Breast epithelium (tissue), 4 donors: Measurements from ENCODE around the gene NKX6-2. TPM values are rescaled to one million over a fixed set of nuclear protein-coding genes. Genes with fewer than 3 reads are reported as not detected.
"Not testable (repeated sequence)": the region's sequence is repeated elsewhere in the genome, so short reads cannot be mapped to it uniquely, and the experiment has no call there.

ENCODE experiments used
- DNase-seq, 2 donors: peaks; one replicate each; pipeline ENCODE4 v3.0.0-alpha.2; 2019; ENCODE audit warnings: low spot score in 2 of 2
- H3K27ac ChIP-seq, 2 donors: fragments of 200-600 bp; sonication (generic) in 1 of 2; one replicate each; pipeline ENCODE4 v1.5.1; 2016 to 2019; ENCODE audit warnings: mild to moderate bottlenecking in 1 of 2
- H3K27me3 ChIP-seq, 2 donors: fragments of 200-600 bp; sonication (generic) in 1 of 2; one replicate each; pipeline versions ENCODE4 v1.5.1 to v1.6.0; 2017 to 2019; ENCODE audit warnings: control low read depth in 1 of 2, mild to moderate bottlenecking in 1 of 2
- H3K36me3 ChIP-seq: fragments of 200-600 bp; one replicate; pipeline ENCODE4 v1.5.1; 2019
- H3K4me1 ChIP-seq, 2 donors: fragments of 200-600 bp; sonication (generic); one replicate each; pipeline ENCODE4 v1.5.1; 2016 to 2019; ENCODE audit warnings: control low read depth in 1 of 2
- H3K4me3 ChIP-seq, 3 donors: fragments of 200-600 bp; sonication (generic); 1 replicate in 2 of 3; 2 replicates in 1 of 3; pipeline ENCODE4 v1.5.1; 2016 to 2019; ENCODE audit warnings: mild to moderate bottlenecking in 3 of 3, moderate library complexity in 2 of 3
- H3K9me3 ChIP-seq, 2 donors: fragments of 200-600 bp; sonication (generic) in 1 of 2; one replicate each; pipeline ENCODE4 v1.5.1; 2016 to 2019; ENCODE audit warnings: control low read depth in 1 of 2
- CTCF ChIP-seq, 3 donors: fragments of 450-650 bp; IDR thresholded peaks; one replicate each; pipeline ENCODE4 v1.5.1; 2016 to 2017; ENCODE audit warnings: antibody characterized with exemption in 3 of 3, mild to moderate bottlenecking in 3 of 3, moderate library complexity in 3 of 3
- POLR2A ChIP-seq: fragments of 450-650 bp; IDR thresholded peaks from one replicate; pipeline ENCODE4 v1.6.1; 2016; ENCODE audit warnings: antibody characterized with exemption, mild to moderate bottlenecking, moderate library complexity
- POLR2AphosphoS5 ChIP-seq, 3 donors: sonication (generic); formaldehyde crosslinking; IDR thresholded peaks; one replicate each; pipeline ENCODE4 v1.6.1; 2017; ENCODE audit warnings: antibody characterized with exemption in 3 of 3
- intact Hi-C: fragments of 100-400 bp; cut with DNase I; formaldehyde crosslinking; loops from one replicate; pipeline ENCODE4 v1.15.1; 2023; ENCODE audit warnings: low total_unique reads
- total RNA-seq, 3 donors: library from RNA; depleted of rRNA; stranded (reverse); fragments of >200 nt; gene quantifications; one replicate each; pipeline ENCODE4 v1.1.0, GENCODE V29; 2016

The NKX6-2 gene
- total RNA-seq, 3 donors from 2014 or later: not detected

- no peak for TF ChIP-seq POLR2A
- no peak for TF ChIP-seq POLR2AphosphoS5 (IDR thresholded peaks at IDR 0.05)
- no peak for TF ChIP-seq CTCF (IDR thresholded peaks at IDR 0.05)
- no peak for DNase-seq
- H3K27ac ChIP-seq: no peak overlapping the region
- no peak overlapping the region for H3K4me3 ChIP-seq
- H3K36me3 ChIP-seq: no peaks in the 10 kb centered on the region
- H3K4me1 ChIP-seq: no peaks in the 10 kb centered on the region
- peaks cover 1 to 2% of the 10 kb centered on the region in 2 donors for H3K9me3 ChIP-seq
- intact Hi-C loops: no loop called here
- H3K27me3 ChIP-seq: peaks cover 0 to 36% of the 10 kb centered on the region in 2 donors
These were observed 10.9 kb upstream of the NKX6-2 start for GRCh38 chr10:132796846-132797245.

GRCh38 chr10:132793871-132794849 is 8.2 kb upstream of the NKX6-2 start:
- H3K27me3 ChIP-seq: peaks cover 3 to 59% of the 10 kb centered on the region in 2 donors
- H3K36me3 ChIP-seq: no peaks in the 10 kb centered on the region
- DNase-seq: no peak
- no peaks in the 10 kb centered on the region for H3K4me1 ChIP-seq
- H3K9me3 ChIP-seq: no peaks in the 10 kb centered on the region
- H3K27ac ChIP-seq: no peak overlapping the region
- intact Hi-C loops: no loop called here
- TF ChIP-seq POLR2AphosphoS5 (IDR thresholded peaks at IDR 0.05) (no peak), POLR2A (no peak), CTCF (IDR thresholded peaks at IDR 0.05) (no peak)
- H3K4me3 ChIP-seq: no peak overlapping the region

GRCh38 chr10:132793213-132793612 is 7.3 kb upstream of the NKX6-2 start:
- no peak for DNase-seq
- TF ChIP-seq POLR2AphosphoS5 (IDR thresholded peaks at IDR 0.05) (no peak), POLR2A (no peak), CTCF (IDR thresholded peaks at IDR 0.05) (no peak)
- H3K27ac ChIP-seq: no peak overlapping the region
- H3K4me3 ChIP-seq: no peak overlapping the region
- H3K27me3 ChIP-seq: peaks cover 6 to 69% of the 10 kb centered on the region in 2 donors
- intact Hi-C loops: no loop called here
- no peaks in the 10 kb centered on the region for H3K36me3 ChIP-seq
- H3K9me3 ChIP-seq: no peaks in the 10 kb centered on the region
- H3K4me1 ChIP-seq: no peaks in the 10 kb centered on the region

GRCh38 chr10:132792796-132793195 is 6.8 kb upstream of the NKX6-2 start:
- Histone ChIP-seq H3K36me3 (no peaks in the 10 kb centered on the region), H3K27me3 (peaks cover 6 to 73% of the 10 kb centered on the region in 2 donors), H3K27ac (no peak overlapping the region), H3K9me3 (no peaks in the 10 kb centered on the region), H3K4me3 (no peak overlapping the region), H3K4me1 (no peaks in the 10 kb centered on the region)
- no peak for DNase-seq
- intact Hi-C loops: no loop called here
- TF ChIP-seq POLR2AphosphoS5 (IDR thresholded peaks at IDR 0.05) (no peak), CTCF (IDR thresholded peaks at IDR 0.05) (no peak), POLR2A (no peak)

GRCh38 chr10:132792099-132792498 is 6.2 kb upstream of the NKX6-2 start:
- H3K9me3 ChIP-seq, H3K4me3 ChIP-seq, intact Hi-C loops, H3K36me3 ChIP-seq, H3K4me1 ChIP-seq, H3K27ac ChIP-seq, DNase-seq: not testable (repeated sequence)
- H3K27me3 ChIP-seq: peaks cover 6 to 80% of the 10 kb centered on the region in 2 donors
